Spinal cord (tissue), 10 donors: Measurements from ENCODE around the gene BRCA2. TPM values are rescaled to one million over a fixed set of nuclear protein-coding genes. Genes with fewer than 3 reads are reported as not detected.
A peak's percentile ranks its signal among the peaks of the same experiment; 100 is the strongest.

Source experiments
- DNase-seq, 6 donors: peaks; one replicate each; pipeline versions ENCODE4 v3.0.0 to v3.0.0-alpha.2; 2013 to 2015; ENCODE audit warnings: low spot score in 6 of 6, low read depth in 4 of 6
- H3K27ac ChIP-seq: one replicate; pipeline ENCODE4 v1.5.1; 2013; ENCODE audit warnings: low read depth, low read length, control low read depth
- H3K27me3 ChIP-seq: one replicate; pipeline ENCODE4 v1.6.1; 2013; ENCODE audit warnings: low read length; ENCODE audit not compliant: control insufficient read depth, insufficient read depth
- H3K36me3 ChIP-seq: one replicate; pipeline ENCODE4 v1.6.1; 2013; ENCODE audit warnings: low read length; ENCODE audit not compliant: control insufficient read depth, insufficient read depth
- H3K4me1 ChIP-seq: one replicate; pipeline ENCODE4 v1.6.1; 2013; ENCODE audit warnings: low read length; ENCODE audit not compliant: control insufficient read depth, insufficient read depth
- H3K4me3 ChIP-seq: one replicate; pipeline ENCODE4 v1.5.1; 2013; ENCODE audit warnings: low read depth, low read length, control low read depth
- H3K9me3 ChIP-seq: one replicate; pipeline ENCODE4 v1.6.1; 2013; ENCODE audit warnings: low read length; ENCODE audit not compliant: control insufficient read depth, insufficient read depth
- WGBS: methylation state at CpG from one replicate; pipeline ENCODE4 v1.1.5; 2013; ENCODE audit warnings: missing lambda C conversion rate; ENCODE audit not compliant: insufficient coverage; 5-methylcytosine and 5-hydroxymethylcytosine counted together
- long read RNA-seq, 4 donors: transcript quantifications; one replicate each; lab custom pipeline, GENCODE V29; 2026
- polyA plus RNA-seq, 2 donors: library from polyadenylated mRNA; unstranded; fragments of 120-200 nt; gene quantifications; one replicate each; pipeline ENCODE4 v1.2.1, GENCODE V29; 2013; ENCODE audit not compliant: insufficient read length in 2 of 2
- total RNA-seq, 2 donors: library from RNA; depleted of rRNA in 1 of 2; stranded (reverse); fragments of 120-200 nt in 1 of 2; fragments of >200 nt in 1 of 2; gene quantifications; one replicate each; pipeline versions ENCODE4 v1.2.3 to v1.2.4, GENCODE V29; 2013 to 2014
- donor health status: healthy.

Gene BRCA2
- total RNA-seq (1 to 10 TPM; 4.6 to 7.0 TPM), polyA plus RNA-seq (1 to 10 TPM; 4.1 to 4.9 TPM)
- long read RNA-seq, donor 1, partial matches to known transcripts: 0 of 2 reads
- long read RNA-seq, donor 1, other reads (novel, unspliced or antisense): 0 of 2 reads
- long read RNA-seq, donor 2: 0 reads
- long read RNA-seq, donor 3: 0 reads
- long read RNA-seq, donor 4: 0 reads

- peak; percentile 72 to 96 (median 82) for DNase-seq
- H3K4me3 ChIP-seq: peak within 1 kb of the TSS; percentile 91
- H3K36me3 ChIP-seq: no peaks in the 10 kb centered on the region
- peak within 1 kb of the TSS; percentile 97 for H3K27ac ChIP-seq
- H3K27me3 ChIP-seq: no peaks in the 10 kb centered on the region
- peaks cover 14% of the 10 kb centered on the region for H3K4me1 ChIP-seq
- H3K9me3 ChIP-seq: no peaks in the 10 kb centered on the region
- under 1% methylated on average over 52 of the region's 60 CpGs for WGBS
These were observed at the start of gene BRCA2, which contains the start of gene ZAR1L for GRCh38 chr13:32315238-32316027. Gene BRCA2 (plus strand): TSS chr13:32315508. CDS start chr13:32316461, 953 bp downstream. Gene ZAR1L (minus strand): TSS chr13:32315363. CDS start chr13:32311925, 3,438 bp downstream.

GRCh38 chr13:32265726-32266125 lies 49.6 kb upstream of the BRCA2 start:
- WGBS: no CpG with 5 or more reads among the region's 2 CpGs
- DNase-seq: no peak
- Histone ChIP-seq H3K9me3 (no peaks in the 10 kb centered on the region), H3K27me3 (no peaks in the 10 kb centered on the region), H3K36me3 (peaks cover 31% of the 10 kb centered on the region), H3K4me3 (no peak overlapping the region), H3K27ac (no peak overlapping the region), H3K4me1 (no peaks in the 10 kb centered on the region)

- H3K36me3 ChIP-seq: peaks cover 35% of the 10 kb centered on the region
- no peak for DNase-seq
- WGBS: no CpG with 5 or more reads among the region's 1 CpG
These were observed 49.2 kb upstream of the BRCA2 start for GRCh38 chr13:32266130-32266529.

GRCh38 chr13:32267836-32268439 lies 47.4 kb upstream of the BRCA2 start:
- peaks cover 43% of the 10 kb centered on the region for H3K36me3 ChIP-seq
- no peak overlapping the region for H3K4me3 ChIP-seq
- no peaks in the 10 kb centered on the region for H3K9me3 ChIP-seq
- 55% methylated on average over 4 of the region's 7 CpGs for WGBS
- DNase-seq: peak in 1 of 6 donors; percentile 23
- no peaks in the 10 kb centered on the region for H3K27me3 ChIP-seq
- H3K4me1 ChIP-seq: no peaks in the 10 kb centered on the region
- no peak overlapping the region for H3K27ac ChIP-seq

More at GRCh38 chr13:32266130-32266529, 49.2 kb upstream of the BRCA2 start:
- no peaks in the 10 kb centered on the region for H3K9me3 ChIP-seq
- H3K27me3 ChIP-seq: no peaks in the 10 kb centered on the region
- H3K27ac ChIP-seq: no peak overlapping the region
- no peak overlapping the region for H3K4me3 ChIP-seq
- H3K4me1 ChIP-seq: no peaks in the 10 kb centered on the region

GRCh38 chr13:32272021-32272683 lies 43.2 kb upstream of the BRCA2 start:
- no CpG with 5 or more reads among the region's 4 CpGs for WGBS
- H3K36me3 ChIP-seq: peaks cover 38% of the 10 kb centered on the region
- no peaks in the 10 kb centered on the region for H3K4me1 ChIP-seq
- H3K4me3 ChIP-seq: no peak overlapping the region
- no peaks in the 10 kb centered on the region for H3K9me3 ChIP-seq
- no peaks in the 10 kb centered on the region for H3K27me3 ChIP-seq
- DNase-seq: no peak
- no peak overlapping the region for H3K27ac ChIP-seq

- no peaks in the 10 kb centered on the region for H3K4me1 ChIP-seq
- no peak overlapping the region for H3K27ac ChIP-seq
- H3K27me3 ChIP-seq: no peaks in the 10 kb centered on the region
- no peaks in the 10 kb centered on the region for H3K9me3 ChIP-seq
- WGBS: no CpG with 5 or more reads among the region's 1 CpG
- H3K36me3 ChIP-seq: peaks cover 29% of the 10 kb centered on the region
- DNase-seq: no peak
- no peak overlapping the region for H3K4me3 ChIP-seq
These were observed 37.5 kb upstream of the BRCA2 start for GRCh38 chr13:32277839-32278238.

GRCh38 chr13:32278426-32278825 lies 36.9 kb upstream of the BRCA2 start:
- DNase-seq: peak in 1 of 6 donors; percentile 76
- H3K36me3 ChIP-seq: peaks cover 30% of the 10 kb centered on the region
- H3K4me1 ChIP-seq: no peaks in the 10 kb centered on the region
- H3K27me3 ChIP-seq: no peaks in the 10 kb centered on the region
- no peaks in the 10 kb centered on the region for H3K9me3 ChIP-seq
- H3K27ac ChIP-seq: no peak overlapping the region
- H3K4me3 ChIP-seq: no peak overlapping the region
- no CpG with 5 or more reads among the region's 3 CpGs for WGBS

- no peak for DNase-seq
- H3K9me3 ChIP-seq: no peaks in the 10 kb centered on the region
- no peaks in the 10 kb centered on the region for H3K4me1 ChIP-seq
- no peaks in the 10 kb centered on the region for H3K27me3 ChIP-seq
- peaks cover 18% of the 10 kb centered on the region for H3K36me3 ChIP-seq
- H3K27ac ChIP-seq: no peak overlapping the region
- WGBS: no CpG with 5 or more reads among the region's 1 CpG
- no peak overlapping the region for H3K4me3 ChIP-seq
These were observed 34.2 kb upstream of the BRCA2 start for GRCh38 chr13:32281096-32281495.

GRCh38 chr13:32282096-32282711 lies 33.1 kb upstream of the BRCA2 start:
- WGBS: no CpG with 5 or more reads among the region's 2 CpGs
- no peak for DNase-seq
- Histone ChIP-seq H3K36me3 (peaks cover 18% of the 10 kb centered on the region), H3K4me1 (no peaks in the 10 kb centered on the region), H3K27me3 (no peaks in the 10 kb centered on the region), H3K27ac (no peak overlapping the region), H3K9me3 (no peaks in the 10 kb centered on the region), H3K4me3 (no peak overlapping the region)
